Hindlimb muscle (tissue), 1 donor: Measurements from ENCODE around the gene SEC23A. TPM values are rescaled to one million over a fixed set of nuclear protein-coding genes. Genes with fewer than 3 reads are reported as not detected.
"Not testable (repeated sequence)": the region's sequence is repeated elsewhere in the genome, so short reads cannot be mapped to it uniquely, and the experiment has no call there.

Experiments
- DNase-seq: peaks from one replicate; pipeline ENCODE4 v3.0.0-alpha.2; 2013
- polyA plus RNA-seq: library from polyadenylated mRNA; unstranded; fragments of 120-200 nt; gene quantifications from one replicate; pipeline ENCODE4 v1.2.1, GENCODE V29; 2013; ENCODE audit not compliant: insufficient read length

The SEC23A gene
- polyA plus RNA-seq, 1 donor = 71.7 TPM

- DNase-seq = no peak
These were observed 73.2 kb downstream of the SEC23A start for GRCh38 chr14:39029789-39030188.

- DNase-seq = no peak
These were observed 74.4 kb downstream of the SEC23A start for GRCh38 chr14:39028620-39029019.

- no peak for DNase-seq
These were observed 77.0 kb downstream of the SEC23A start for GRCh38 chr14:39025810-39026627.

- no peak for DNase-seq
These were observed 77.7 kb downstream of the SEC23A start for GRCh38 chr14:39025250-39025809.

GRCh38 chr14:39023939-39024871 lies 78.8 kb downstream of the SEC23A start:
- DNase-seq = no peak

- DNase-seq = not testable (repeated sequence)
These were observed 85.7 kb downstream of the SEC23A start for GRCh38 chr14:39017096-39018016.

- no peak for DNase-seq
These were observed 86.3 kb downstream of the SEC23A start for GRCh38 chr14:39016733-39017095.

- no peak for DNase-seq
These were observed 87.0 kb downstream of the SEC23A start for GRCh38 chr14:39015964-39016577.

GRCh38 chr14:39015360-39015961 lies 87.6 kb downstream of the SEC23A start:
- no peak for DNase-seq

GRCh38 chr14:39014460-39014859 lies 88.6 kb downstream of the SEC23A start:
- no peak for DNase-seq

- DNase-seq = not testable (repeated sequence)
These were observed 94.1 kb downstream of the SEC23A start for GRCh38 chr14:39008965-39009364.

GRCh38 chr14:39006721-39007410 lies 96.2 kb downstream of the SEC23A start:
- DNase-seq = no peak

- no peak for DNase-seq
These were observed 97.8 kb downstream of the SEC23A start for GRCh38 chr14:39005044-39005880.

GRCh38 chr14:38999949-39000348 lies 103.1 kb downstream of the SEC23A start:
- DNase-seq = no peak

- no peak for DNase-seq
These were observed 108.3 kb downstream of the SEC23A start for GRCh38 chr14:38994731-38995130.

GRCh38 chr14:38993981-38994380 lies 109.1 kb downstream of the SEC23A start:
- no peak for DNase-seq

- DNase-seq = no peak
These were observed 110.8 kb downstream of the SEC23A start for GRCh38 chr14:38992067-38992844.

- DNase-seq = no peak
These were observed 111.7 kb downstream of the SEC23A start for GRCh38 chr14:38991299-38991698.
